Esophagus muscularis mucosa (tissue), 4 donors: ENCODE data around the gene CDHR2. TPM values are rescaled to one million over a fixed set of nuclear protein-coding genes. Genes with fewer than 3 reads are reported as not detected.

Experiments
- DNase-seq: peaks from one replicate; pipeline ENCODE4 v3.0.0-alpha.2; 2017; ENCODE audit errors: extremely low spot score
- H3K27ac ChIP-seq, 4 donors: fragments of 200-600 bp; sonication (generic); replicated peaks in 1 of 4; 1 replicate in 3 of 4; 2 replicates in 1 of 4; pipeline ENCODE4 v1.5.1; 2016 to 2019; ENCODE audit warnings: mild to moderate bottlenecking in 1 of 4
- H3K27me3 ChIP-seq, 4 donors: fragments of 200-600 bp; sonication (generic); one replicate each; pipeline versions ENCODE4 v1.5.1 to v1.6.0; 2016 to 2019
- H3K36me3 ChIP-seq, 4 donors: fragments of 200-600 bp; sonication (generic); one replicate each; pipeline ENCODE4 v1.5.1; 2016 to 2019
- H3K4me1 ChIP-seq, 4 donors: fragments of 200-600 bp; sonication (generic); one replicate each; pipeline ENCODE4 v1.5.1; 2016 to 2019
- H3K4me3 ChIP-seq, 4 donors: fragments of 200-600 bp; sonication (generic); 1 replicate in 2 of 4; 2 replicates in 2 of 4; pipeline ENCODE4 v1.5.1; 2016 to 2019; ENCODE audit warnings: mild to moderate bottlenecking in 4 of 4, moderate library complexity in 1 of 4
- H3K9me3 ChIP-seq, 4 donors: fragments of 200-600 bp; sonication (generic); 1 replicate in 3 of 4; 2 replicates in 1 of 4; pipeline ENCODE4 v1.5.1; 2016 to 2019
- EP300 ChIP-seq: sonication (generic); formaldehyde crosslinking; IDR thresholded peaks from one replicate; pipeline ENCODE4 v1.6.1; 2017; ENCODE audit warnings: antibody characterized with exemption
- POLR2A ChIP-seq: fragments of 450-650 bp; IDR thresholded peaks from one replicate; pipeline ENCODE4 v1.6.1; 2017; ENCODE audit warnings: antibody characterized with exemption, moderate library complexity, mild to moderate bottlenecking, low read depth
- POLR2AphosphoS5 ChIP-seq, 2 donors: sonication (generic); formaldehyde crosslinking; IDR thresholded peaks; one replicate each; pipeline ENCODE4 v1.6.1; 2017; ENCODE audit warnings: antibody characterized with exemption in 2 of 2
- WGBS: methylation state at CpG from one replicate; pipeline ENCODE4 v1.1.5; 2018; 5-methylcytosine and 5-hydroxymethylcytosine counted together
- intact Hi-C: fragments of 100-400 bp; cut with DNase I; formaldehyde crosslinking; loops from one replicate; pipeline ENCODE4 v1.15.1; 2023
- total RNA-seq, 4 donors: library from RNA; depleted of rRNA; stranded (reverse); fragments of >200 nt; gene quantifications; one replicate each; pipeline versions ENCODE4 v1.1.0 to v1.2.1, GENCODE V29; 2016
- TF ChIP-seq, protein P1 (sequence below), 3 experiments: fragments of 200-600 bp in 2 of 3; fragments of 450-650 bp in 1 of 3; sonication (generic) in 2 of 3; IDR thresholded peaks; one replicate each; pipeline ENCODE4 v1.5.1; 2017 to 2019; ENCODE audit warnings: antibody characterized with exemption in 3 of 3, mild to moderate bottlenecking in 2 of 3, moderate library complexity in 1 of 3

The CDHR2 gene
- total RNA-seq, 4 donors from 2014 or later, result 0.92 TPM; not detected in 3

DNA sequence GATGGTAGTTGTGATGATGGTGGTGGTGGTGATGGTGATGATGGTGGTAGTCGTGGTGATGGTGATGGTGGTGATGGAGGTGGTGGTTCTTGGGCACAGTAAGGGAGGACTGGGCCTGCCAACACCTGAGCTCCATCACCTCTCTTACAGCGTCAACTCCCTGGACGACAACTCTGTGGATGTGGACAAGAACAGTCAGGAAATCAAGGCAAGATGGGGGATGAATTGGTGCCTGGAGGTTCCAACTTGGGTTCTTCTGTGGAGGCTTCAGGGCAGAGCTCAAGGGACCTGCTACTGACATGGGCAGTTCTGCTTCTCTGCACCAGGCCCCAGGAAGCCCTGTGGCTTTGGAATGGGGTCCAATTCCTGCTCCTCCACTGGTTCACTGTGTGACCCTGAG, 43.4 kb downstream of the CDHR2 start:
- Histone ChIP-seq H3K4me1 (peaks cover 4 to 15% (median 12%) of the 10 kb centered on the region in 4 donors), H3K27ac (no peak overlapping the region), H3K27me3 (peaks cover 0 to 46% (median 0%) of the 10 kb centered on the region in 4 donors), H3K4me3 (no peak overlapping the region), H3K9me3 (no peaks in the 10 kb centered on the region), H3K36me3 (no peaks in the 10 kb centered on the region)
- no peak for DNase-seq
- 93% methylated on average over 3 of the region's 3 CpGs for WGBS
- no peak for TF ChIP-seq POLR2A
- TF ChIP-seq, protein P1, sequence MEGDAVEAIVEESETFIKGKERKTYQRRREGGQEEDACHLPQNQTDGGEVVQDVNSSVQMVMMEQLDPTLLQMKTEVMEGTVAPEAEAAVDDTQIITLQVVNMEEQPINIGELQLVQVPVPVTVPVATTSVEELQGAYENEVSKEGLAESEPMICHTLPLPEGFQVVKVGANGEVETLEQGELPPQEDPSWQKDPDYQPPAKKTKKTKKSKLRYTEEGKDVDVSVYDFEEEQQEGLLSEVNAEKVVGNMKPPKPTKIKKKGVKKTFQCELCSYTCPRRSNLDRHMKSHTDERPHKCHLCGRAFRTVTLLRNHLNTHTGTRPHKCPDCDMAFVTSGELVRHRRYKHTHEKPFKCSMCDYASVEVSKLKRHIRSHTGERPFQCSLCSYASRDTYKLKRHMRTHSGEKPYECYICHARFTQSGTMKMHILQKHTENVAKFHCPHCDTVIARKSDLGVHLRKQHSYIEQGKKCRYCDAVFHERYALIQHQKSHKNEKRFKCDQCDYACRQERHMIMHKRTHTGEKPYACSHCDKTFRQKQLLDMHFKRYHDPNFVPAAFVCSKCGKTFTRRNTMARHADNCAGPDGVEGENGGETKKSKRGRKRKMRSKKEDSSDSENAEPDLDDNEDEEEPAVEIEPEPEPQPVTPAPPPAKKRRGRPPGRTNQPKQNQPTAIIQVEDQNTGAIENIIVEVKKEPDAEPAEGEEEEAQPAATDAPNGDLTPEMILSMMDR (IDR thresholded peaks at IDR 0.05), result no peak
- no peak for TF ChIP-seq EP300
- no peak for TF ChIP-seq POLR2AphosphoS5 (IDR thresholded peaks at IDR 0.05)
- intact Hi-C loops, result no loop called here

DNA sequence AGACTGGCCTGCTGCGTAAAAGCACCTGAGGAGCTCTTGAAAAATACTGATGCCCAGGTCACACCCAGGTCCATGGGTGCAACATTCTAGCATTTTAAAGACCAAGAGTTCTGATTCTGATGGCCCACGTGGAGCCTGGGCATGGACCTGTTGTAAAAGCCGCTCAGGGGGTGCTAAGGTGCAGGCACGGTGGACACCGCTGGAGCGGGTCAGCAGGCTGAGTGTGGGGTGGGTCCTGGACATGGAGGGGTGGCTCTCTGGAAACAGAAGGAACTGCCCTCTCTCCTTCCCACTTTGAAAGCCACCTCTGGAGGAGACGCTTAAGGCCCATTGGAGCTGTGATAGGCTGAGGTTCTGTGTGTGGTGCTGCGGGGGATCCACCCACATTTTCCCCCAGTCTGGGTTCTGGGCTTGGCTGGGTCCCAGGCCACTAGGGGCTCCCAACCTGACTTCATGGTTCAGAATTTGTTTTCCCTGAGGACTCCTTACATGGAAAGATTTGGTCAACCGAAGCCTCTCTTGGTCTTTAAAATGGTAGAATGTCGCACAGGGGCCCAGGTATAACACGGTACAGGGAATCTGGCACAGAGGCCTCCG, 44.2 kb downstream of the CDHR2 start:
- DNase-seq, result no peak
- H3K9me3 ChIP-seq, result no peaks in the 10 kb centered on the region
- peaks cover 4 to 17% (median 12%) of the 10 kb centered on the region in 4 donors for H3K4me1 ChIP-seq
- WGBS, result 85% methylated on average over 10 of the region's 12 CpGs
- H3K4me3 ChIP-seq, result no peak overlapping the region
- TF ChIP-seq POLR2A (no peak), POLR2AphosphoS5 (IDR thresholded peaks at IDR 0.05) (no peak), EP300 (no peak)
- TF ChIP-seq, protein P1 (IDR thresholded peaks at IDR 0.05), result no peak
- peaks cover 0 to 53% (median 0%) of the 10 kb centered on the region in 4 donors for H3K27me3 ChIP-seq
- H3K27ac ChIP-seq, result no peak overlapping the region
- H3K36me3 ChIP-seq, result no peaks in the 10 kb centered on the region
- intact Hi-C loops, result no loop called here

DNA sequence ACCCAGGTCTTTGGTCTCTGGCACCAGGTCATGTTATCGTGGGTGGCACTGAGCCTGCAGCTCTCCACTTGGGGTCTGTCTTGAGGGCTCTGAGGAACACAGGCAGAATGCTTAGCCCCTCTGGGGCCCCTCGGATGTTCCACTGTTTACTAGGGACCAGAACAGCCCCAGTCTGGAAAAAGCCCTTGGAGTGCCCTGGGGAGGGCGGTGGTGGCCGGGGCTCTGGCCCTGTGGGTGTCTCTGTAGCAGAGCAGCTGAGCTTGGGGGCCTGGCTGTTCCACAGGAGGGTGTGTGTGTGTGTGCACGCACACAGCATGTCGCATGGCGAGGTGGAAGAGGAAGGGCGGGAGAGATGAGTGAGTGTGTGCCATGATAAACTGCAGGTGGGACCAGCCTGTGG, 45.4 kb downstream of the CDHR2 start:
- peaks cover 0 to 62% (median 0%) of the 10 kb centered on the region in 4 donors for H3K27me3 ChIP-seq
- 85% methylated on average over 7 of the region's 8 CpGs for WGBS
- intact Hi-C loops, result no loop called here
- no peak for DNase-seq
- H3K4me3 ChIP-seq, result no peak overlapping the region
- peaks cover 4 to 17% (median 12%) of the 10 kb centered on the region in 4 donors for H3K4me1 ChIP-seq
- no peak for TF ChIP-seq POLR2AphosphoS5 (IDR thresholded peaks at IDR 0.05)
- TF ChIP-seq, protein P1 (IDR thresholded peaks at IDR 0.05), result no peak
- TF ChIP-seq EP300, result no peak
- TF ChIP-seq POLR2A, result no peak
- H3K9me3 ChIP-seq, result no peaks in the 10 kb centered on the region
- H3K36me3 ChIP-seq, result no peaks in the 10 kb centered on the region
- no peak overlapping the region for H3K27ac ChIP-seq

DNA sequence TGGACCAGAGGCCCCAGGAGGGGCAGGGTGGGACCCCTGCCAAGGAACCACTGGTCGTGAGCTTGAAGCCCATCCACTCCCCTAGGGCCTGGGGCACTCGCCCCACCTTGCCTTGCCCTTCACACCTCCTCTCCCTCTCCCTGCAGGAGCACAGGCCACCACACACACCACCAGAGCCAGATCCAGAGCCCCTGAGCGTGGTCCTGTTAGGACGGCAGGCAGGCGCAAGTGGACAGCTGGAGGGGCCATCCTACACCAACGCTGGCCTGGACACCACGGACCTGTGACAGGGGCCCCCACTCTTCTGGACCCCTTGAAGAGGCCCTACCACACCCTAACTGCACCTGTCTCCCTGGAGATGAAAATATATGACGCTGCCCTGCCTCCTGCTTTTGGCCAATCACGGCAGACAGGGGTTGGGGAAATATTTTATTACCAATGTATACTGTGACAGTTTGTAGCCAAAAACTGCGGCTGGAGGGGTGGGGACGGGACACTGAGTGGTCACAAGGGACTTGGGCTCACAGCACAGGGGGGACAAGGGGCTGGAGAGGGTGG, 46.3 kb downstream of the CDHR2 start:
- Histone ChIP-seq H3K9me3 (no peaks in the 10 kb centered on the region), H3K4me3 (no peak overlapping the region), H3K4me1 (peaks cover 4 to 17% (median 12%) of the 10 kb centered on the region in 4 donors), H3K27ac (no peak overlapping the region), H3K36me3 (no peaks in the 10 kb centered on the region), H3K27me3 (peaks cover 0 to 65% (median 0%) of the 10 kb centered on the region in 4 donors)
- 83% methylated on average over 11 of the region's 11 CpGs for WGBS
- intact Hi-C loops, result no loop called here
- TF ChIP-seq POLR2AphosphoS5 (IDR thresholded peaks at IDR 0.05), result no peak
- TF ChIP-seq, protein P1 (IDR thresholded peaks at IDR 0.05), result no peak
- TF ChIP-seq EP300, result no peak
- TF ChIP-seq POLR2A, result no peak
- DNase-seq, result no peak
